BJ (cell line): ENCODE results near the gene OR10C1. TPM values are rescaled to one million over a fixed set of nuclear protein-coding genes. Genes with fewer than 3 reads are reported as not detected.

Experiments used
- CTCF ChIA-PET: fragments of 350-600 bp; formaldehyde crosslinking; extraction: SDS; loops from one replicate; lab custom pipeline; 2021; ENCODE audit warnings: antibody characterized with exemption, inconsistent platforms; lab: Yijun Ruan, JAX
- POLR2A ChIA-PET: fragments of 300-600 bp; sonication (Branson Sonifier 250); formaldehyde crosslinking; extraction: SDS; loops from one replicate; lab custom pipeline; 2021; ENCODE audit warnings: antibody characterized with exemption; lab: Charles Lee
- DNase-seq: peaks from one replicate; pipeline ENCODE4 v3.0.0-alpha.2; 2011; ENCODE audit warnings: low read depth
- H3K27me3 ChIP-seq: 2 replicates; pipeline ENCODE4 v1.6.0; 2011; ENCODE audit warnings: low read length; ENCODE audit not compliant: control insufficient read depth, insufficient read depth
- H3K36me3 ChIP-seq: 2 replicates; pipeline ENCODE4 v1.5.1; 2011; ENCODE audit warnings: low read length; ENCODE audit not compliant: control insufficient read depth, insufficient read depth
- H3K4me3 ChIP-seq: 2 replicates; pipeline ENCODE4 v1.5.1; 2011; ENCODE audit warnings: low read depth, mild to moderate bottlenecking, control low read depth, low read length
- polyA plus RNA-seq: library from polyadenylated mRNA; depleted of rRNA; stranded (reverse); fragments of >200 nt; gene quantifications from 2 replicates; pipeline ENCODE4 v1.2.3, GENCODE V29; 2011
- TF ChIP-seq, protein P1 (sequence below): IDR thresholded peaks from 2 replicates; pipeline ENCODE4 v1.5.1; 2011; ENCODE audit warnings: low read depth, mild to moderate bottlenecking, control low read depth, inconsistent platforms, low read length, moderate library complexity; ENCODE audit not compliant: insufficient read depth

OR10C1 gene
- polyA plus RNA-seq, 1 experiment = not detected

DNA sequence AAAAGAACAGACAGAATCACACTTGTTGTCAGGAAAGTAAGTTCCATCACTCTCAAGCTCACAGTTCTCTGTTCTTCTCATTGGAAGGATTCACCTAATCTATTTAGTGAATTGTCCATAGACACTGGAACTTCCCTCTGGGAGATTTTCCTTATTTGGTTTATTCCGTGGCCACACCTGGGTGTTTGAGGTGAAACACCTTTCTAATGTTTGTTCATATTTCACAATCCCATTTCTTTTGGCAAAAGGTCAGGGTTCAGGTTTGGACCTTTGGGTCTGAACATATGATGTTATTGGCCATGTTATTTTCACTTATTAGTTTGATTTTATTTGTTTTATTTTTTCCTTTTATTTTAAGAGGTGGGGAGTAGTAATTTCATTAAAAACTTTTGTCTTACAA, 44.6 kb downstream of the OR10C1 start:
- Histone ChIP-seq H3K36me3 (no peaks in the 10 kb centered on the region), H3K27me3 (no peaks in the 10 kb centered on the region), H3K4me3 (no peak overlapping the region)
- no peak for DNase-seq
- ChIA-PET POLR2A (no interaction called here), CTCF (no interaction called here)
- TF ChIP-seq, protein P1, sequence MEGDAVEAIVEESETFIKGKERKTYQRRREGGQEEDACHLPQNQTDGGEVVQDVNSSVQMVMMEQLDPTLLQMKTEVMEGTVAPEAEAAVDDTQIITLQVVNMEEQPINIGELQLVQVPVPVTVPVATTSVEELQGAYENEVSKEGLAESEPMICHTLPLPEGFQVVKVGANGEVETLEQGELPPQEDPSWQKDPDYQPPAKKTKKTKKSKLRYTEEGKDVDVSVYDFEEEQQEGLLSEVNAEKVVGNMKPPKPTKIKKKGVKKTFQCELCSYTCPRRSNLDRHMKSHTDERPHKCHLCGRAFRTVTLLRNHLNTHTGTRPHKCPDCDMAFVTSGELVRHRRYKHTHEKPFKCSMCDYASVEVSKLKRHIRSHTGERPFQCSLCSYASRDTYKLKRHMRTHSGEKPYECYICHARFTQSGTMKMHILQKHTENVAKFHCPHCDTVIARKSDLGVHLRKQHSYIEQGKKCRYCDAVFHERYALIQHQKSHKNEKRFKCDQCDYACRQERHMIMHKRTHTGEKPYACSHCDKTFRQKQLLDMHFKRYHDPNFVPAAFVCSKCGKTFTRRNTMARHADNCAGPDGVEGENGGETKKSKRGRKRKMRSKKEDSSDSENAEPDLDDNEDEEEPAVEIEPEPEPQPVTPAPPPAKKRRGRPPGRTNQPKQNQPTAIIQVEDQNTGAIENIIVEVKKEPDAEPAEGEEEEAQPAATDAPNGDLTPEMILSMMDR = no peak

DNA sequence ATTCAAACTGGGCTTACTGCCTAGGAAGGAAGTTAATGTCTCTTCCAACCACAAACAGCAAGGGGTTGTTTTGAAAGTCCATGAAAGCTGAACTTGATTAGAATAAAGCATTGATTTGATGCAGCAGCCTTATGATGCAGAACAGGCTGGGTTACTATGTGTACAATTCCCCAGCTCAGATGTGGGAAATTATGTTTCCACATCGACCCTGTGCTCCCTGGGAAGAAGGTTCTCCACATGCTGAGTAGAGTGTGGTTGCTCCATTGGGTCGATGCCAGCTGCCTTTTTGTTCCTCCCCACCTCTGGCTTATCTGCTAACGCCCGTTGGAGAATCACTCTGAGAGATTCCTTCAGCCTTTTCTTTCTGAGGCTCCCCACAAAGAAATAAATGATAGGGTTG, 47.5 kb downstream of the OR10C1 start:
- Histone ChIP-seq H3K27me3 (no peaks in the 10 kb centered on the region), H3K36me3 (no peaks in the 10 kb centered on the region), H3K4me3 (no peak overlapping the region)
- no peak for DNase-seq
- POLR2A ChIA-PET = no interaction called here
- CTCF ChIA-PET = no interaction called here
- TF ChIP-seq, protein P1 = no peak

DNA sequence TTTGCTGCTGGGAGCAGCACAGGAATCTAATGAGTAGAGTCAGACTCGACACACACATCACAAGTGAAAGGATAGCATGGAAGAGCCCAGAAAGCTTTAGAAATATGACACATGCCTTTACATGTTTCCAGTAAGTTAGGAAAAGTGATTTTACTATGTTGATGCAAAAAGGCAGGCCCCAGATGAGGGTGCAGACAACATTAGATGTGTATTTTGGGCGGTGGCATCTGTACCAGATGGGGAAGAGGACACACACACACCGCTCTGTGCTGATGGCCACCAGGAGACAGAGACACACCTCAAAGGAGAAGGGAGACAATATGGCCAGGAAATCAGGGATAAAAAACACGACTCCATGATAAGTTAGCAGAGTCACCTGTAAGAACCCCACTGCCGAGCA, 48.0 kb downstream of the OR10C1 start:
- ChIA-PET POLR2A (no interaction called here), CTCF (no interaction called here)
- no peaks in the 10 kb centered on the region for H3K36me3 ChIP-seq
- H3K4me3 ChIP-seq = no peak overlapping the region
- DNase-seq = no peak
- H3K27me3 ChIP-seq = no peaks in the 10 kb centered on the region
- TF ChIP-seq, protein P1 = no peak

DNA sequence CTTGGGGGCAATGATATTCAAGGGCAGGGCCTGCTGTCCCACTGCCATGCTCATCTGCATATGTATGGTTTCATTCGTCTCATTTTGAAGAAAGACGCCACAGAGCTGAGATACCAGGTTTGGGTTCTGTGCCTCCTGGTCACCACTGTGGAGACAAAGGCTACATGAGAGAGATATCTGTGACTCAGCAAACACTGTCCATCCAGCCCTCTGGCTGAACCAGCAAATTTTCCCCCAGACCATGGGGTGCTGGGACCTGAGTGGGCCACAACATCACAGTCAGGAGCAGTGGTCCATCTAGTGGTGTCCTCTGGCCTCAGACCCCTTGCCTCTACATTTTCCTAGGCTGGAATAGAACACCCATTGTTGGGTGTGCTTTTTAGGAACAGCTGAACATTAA, 48.6 kb downstream of the OR10C1 start, which contains the start of gene MAS1L:
Gene MAS1L, minus strand, starts transcription at position 297 of the 400 bp plus-strand sequence. Its CDS starts 54 bp downstream, at position 243.
- no peaks in the 10 kb centered on the region for H3K36me3 ChIP-seq
- CTCF ChIA-PET = no interaction called here
- H3K27me3 ChIP-seq = no peaks in the 10 kb centered on the region
- DNase-seq = no peak
- TF ChIP-seq, protein P1 = no peak
- H3K4me3 ChIP-seq = no peak within 1 kb of the TSS
- POLR2A ChIA-PET = no interaction called here

DNA sequence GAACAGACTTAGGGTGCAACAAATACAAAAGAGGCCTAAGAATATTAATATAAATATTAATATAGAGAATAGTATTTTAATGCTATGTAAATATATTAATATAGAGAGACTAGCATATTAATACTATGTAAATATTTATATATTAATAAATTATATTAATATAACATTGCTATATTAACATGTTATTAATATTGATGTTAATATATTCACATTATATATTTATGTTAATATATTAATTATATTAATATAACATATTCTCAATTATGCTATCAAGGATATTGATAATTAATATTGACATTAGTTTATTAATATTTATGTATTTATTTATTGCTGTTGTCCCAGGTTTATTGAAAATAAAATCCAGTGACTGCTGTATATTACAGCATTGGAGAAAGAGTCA, 49.8 kb downstream of the OR10C1 start:
- TF ChIP-seq, protein P1 = no peak
- CTCF ChIA-PET = no interaction called here

More for the DNA sequence above, 49.8 kb downstream of the OR10C1 start:
- no peaks in the 10 kb centered on the region for H3K36me3 ChIP-seq
- DNase-seq = no peak
- no peak overlapping the region for H3K4me3 ChIP-seq
- H3K27me3 ChIP-seq = no peaks in the 10 kb centered on the region
- POLR2A ChIA-PET = no interaction called here
